Measurements from ENCODE around the gene FBXO46. TPM values are rescaled to one million over a fixed set of nuclear protein-coding genes. Genes with fewer than 3 reads are reported as not detected.

FBXO46 gene, protein sequence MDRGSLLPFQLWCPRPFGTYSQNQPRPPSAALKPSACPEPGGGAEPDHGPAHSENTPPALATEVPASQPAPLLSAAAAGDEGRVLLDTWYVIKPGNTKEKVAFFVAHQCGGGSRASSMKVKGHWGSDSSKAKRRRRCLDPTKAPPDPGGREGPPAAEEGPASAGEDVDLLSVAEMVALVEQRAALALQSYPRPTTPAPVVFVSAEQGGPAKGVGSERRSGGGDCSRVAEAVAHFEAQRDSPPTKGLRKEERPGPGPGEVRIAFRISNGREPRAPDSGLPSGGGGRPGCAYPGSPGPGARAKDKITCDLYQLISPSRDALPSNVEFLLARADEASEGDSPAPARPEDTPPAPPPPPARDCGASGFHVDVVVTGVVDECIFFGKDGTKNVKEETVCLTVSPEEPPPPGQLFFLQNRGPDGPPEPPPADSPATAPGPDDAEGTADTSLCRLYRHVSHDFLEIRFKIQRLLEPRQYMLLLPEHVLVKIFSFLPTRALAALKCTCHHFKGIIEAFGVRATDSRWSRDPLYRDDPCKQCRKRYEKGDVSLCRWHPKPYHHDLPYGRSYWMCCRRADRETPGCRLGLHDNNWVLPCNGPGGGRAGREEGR
- 3.5 and 4.4 TPM in 2 replicates for total RNA-seq

- DNase-seq (ENCODE audit: low read depth in 2 of 2): peak; percentile 97 to 98
These were observed at the start of gene FBXO46 for GRCh38 chr19:45730368-45731288. FBXO46 (minus strand) TSS chr19:45730896; CDS start chr19:45713495, 17,401 bp downstream.

GRCh38 chr19:45780146-45780447 lies 49.4 kb upstream of the FBXO46 start:
- no peak for DNase-seq (ENCODE audit: low read depth in 2 of 2)

- DNase-seq (ENCODE audit: low read depth in 2 of 2): peak; percentile 75 to 93
These were observed 48.8 kb upstream of the FBXO46 start for GRCh38 chr19:45779231-45780145.

GRCh38 chr19:45778010-45778661 lies 47.4 kb upstream of the FBXO46 start:
- DNase-seq (ENCODE audit: low read depth in 2 of 2): no peak

DNA sequence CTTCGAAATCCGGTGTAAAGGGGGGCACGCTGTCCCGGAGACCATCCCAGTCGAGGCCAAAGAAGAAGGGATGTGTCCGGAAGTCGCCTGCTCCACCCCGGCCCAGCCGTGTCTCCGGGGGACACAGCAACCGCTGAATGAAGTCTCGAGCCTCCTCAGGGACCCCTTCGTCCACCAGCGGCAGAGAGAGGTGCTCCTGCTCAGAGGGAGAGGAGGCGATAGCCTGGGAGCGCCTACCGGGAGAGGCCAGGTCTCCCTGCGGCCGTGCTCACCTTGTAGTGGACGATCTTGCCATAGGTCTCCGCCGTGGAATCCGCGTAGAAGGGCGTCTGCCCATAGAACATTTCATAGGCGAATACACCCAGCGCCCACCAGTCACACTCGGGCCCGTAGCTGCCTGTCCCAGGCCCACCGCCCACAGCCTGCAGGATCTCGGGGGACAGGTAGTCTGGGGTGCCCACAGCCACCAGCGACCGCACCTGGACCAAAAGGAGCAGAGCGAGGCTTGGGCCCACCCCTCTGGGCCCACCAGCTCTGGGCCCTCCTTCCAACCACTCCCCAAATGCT lies 46.8 kb upstream of the FBXO46 start:
- DNase-seq (ENCODE audit: low read depth in 2 of 2): no peak

DNA sequence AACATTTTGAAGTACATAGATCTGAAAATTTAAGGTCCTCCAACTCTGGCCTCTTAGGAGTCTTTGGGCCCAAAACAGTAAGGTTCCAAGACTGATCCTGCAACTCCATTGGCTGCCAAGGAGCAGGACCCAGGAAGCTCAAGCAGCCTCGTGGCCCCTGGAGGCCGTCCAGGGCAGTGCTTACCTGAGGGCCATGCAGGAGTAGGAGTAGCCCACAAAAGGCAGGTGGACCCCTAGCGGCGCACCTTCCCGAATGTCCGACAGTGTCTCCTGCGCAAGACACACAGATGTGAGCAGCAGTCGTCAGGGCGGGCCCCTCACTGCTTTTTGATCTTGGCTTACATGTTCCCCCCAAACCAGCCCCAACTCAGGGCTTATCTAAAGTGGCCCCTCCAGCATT lies 44.1 kb upstream of the FBXO46 start:
- DNase-seq (ENCODE audit: low read depth in 2 of 2): no peak

DNA sequence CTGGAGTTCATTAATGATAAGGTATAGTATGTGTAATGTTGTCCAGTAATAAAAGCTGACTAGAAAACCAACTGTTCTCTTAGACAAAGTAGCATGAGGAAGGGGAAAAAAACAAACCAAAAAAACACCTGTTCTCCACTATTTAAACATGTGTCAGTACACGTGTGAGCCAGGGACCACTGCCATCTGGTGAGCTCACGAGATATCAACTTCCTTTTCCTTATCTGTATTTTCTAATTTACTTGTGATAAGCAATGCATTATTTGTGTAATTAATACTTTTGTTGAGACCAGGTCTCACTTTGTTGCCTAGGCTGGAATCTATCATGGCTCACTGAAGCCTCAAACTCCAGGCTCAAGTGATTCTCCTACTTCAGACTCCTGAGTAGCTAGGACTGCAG lies 42.7 kb upstream of the FBXO46 start:
- peak in 1 of 2 donors; percentile 28 for DNase-seq (ENCODE audit: low read depth in 2 of 2)

- no peak for DNase-seq (ENCODE audit: low read depth in 2 of 2)
These were observed 42.2 kb upstream of the FBXO46 start for GRCh38 chr19:45772912-45773311.

DNA sequence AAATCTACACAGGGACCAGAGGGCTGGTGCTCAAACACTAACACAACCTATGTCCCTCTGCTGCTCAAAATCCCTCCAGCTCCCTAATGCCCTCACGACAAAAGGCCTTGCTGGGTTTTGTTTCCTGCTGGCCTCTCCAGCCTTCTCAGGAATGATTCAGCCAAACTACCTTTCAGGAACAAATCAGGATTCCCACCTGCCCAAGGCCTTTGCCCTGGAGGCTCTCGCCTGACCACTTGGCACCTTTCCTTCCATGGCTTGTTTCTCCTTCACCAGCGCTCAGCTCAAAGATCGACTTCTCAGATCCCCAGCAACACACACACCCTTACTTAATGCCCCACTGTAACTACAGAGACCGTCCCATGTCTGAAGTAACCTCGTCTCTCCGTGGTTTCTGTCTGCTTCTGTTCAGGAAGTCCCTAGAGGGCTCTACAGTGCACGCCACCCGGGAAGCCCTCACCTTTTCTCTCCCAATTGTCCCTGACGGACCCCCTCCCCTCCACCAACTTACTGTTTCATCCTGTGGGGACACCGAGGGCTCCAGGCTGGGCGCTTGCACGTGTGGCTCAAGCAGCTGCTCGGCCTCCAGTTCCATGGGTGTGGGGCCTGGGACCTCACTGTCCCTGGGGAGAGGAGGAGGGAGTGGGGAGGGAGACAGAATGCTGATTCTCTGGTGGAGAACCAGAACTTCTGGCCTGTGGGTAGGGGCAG lies 41.6 kb upstream of the FBXO46 start:
- no peak for DNase-seq (ENCODE audit: low read depth in 2 of 2)

DNA sequence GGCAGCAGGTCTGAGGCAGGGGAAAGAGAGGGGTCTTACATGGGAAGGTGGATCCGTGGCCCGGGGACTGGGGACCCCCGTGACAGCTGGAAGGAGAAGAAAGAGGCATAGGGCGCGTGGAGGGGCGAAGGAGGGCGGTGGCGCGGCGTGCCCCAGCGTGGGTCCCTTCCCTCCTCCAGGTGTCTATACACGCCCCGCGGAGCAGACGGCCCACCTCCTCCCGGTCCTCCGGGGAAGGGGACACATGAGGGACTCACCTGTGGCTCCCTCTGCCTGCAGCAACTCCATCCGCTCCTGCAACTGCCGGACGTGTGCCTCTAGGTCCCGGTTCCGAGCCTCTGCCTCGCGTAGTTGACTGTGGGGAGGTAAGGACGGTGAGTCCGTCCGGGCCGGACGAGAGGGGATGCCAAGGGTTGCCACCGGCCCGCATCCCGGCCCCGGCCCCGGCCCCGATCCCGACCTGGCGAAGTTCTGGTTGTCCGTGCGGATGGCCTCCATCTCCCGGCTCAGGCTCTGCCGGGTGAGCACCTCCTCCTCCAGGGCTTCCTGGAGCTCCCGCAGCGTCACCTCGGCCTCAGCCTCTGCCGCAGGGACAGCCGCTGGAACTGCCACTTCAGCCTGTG lies 40.7 kb upstream of the FBXO46 start:
- no peak for DNase-seq (ENCODE audit: low read depth in 2 of 2)

- DNase-seq (ENCODE audit: low read depth in 2 of 2): peak; percentile 99 to 100
These were observed 39.8 kb upstream of the FBXO46 start for GRCh38 chr19:45770192-45771101.

DNA sequence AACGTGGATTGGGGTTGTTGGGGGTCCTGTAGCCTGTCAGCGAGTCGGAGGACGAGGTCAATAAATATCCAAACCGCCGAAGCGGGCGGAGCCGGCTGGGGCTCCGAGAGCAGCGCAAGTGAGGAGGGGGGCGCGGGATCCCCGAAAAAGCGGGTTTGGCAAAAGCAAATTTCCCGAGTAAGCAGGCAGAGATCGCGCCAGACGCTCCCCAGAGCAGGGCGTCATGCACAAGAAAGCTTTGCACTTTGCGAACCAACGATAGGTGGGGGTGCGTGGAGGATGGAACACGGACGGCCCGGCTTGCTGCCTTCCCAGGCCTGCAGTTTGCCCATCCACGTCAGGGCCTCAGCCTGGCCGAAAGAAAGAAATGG lies 39.1 kb upstream of the FBXO46 start:
- DNase-seq (ENCODE audit: low read depth in 2 of 2): no peak

GRCh38 chr19:45768984-45769782 lies 38.5 kb upstream of the FBXO46 start, which contains the start of gene SIX5:
SIX5 (minus strand) TSS chr19:45769252; CDS start chr19:45768844, 408 bp downstream.
- DNase-seq (ENCODE audit: low read depth in 2 of 2): peak; percentile 99 to 100

DNA sequence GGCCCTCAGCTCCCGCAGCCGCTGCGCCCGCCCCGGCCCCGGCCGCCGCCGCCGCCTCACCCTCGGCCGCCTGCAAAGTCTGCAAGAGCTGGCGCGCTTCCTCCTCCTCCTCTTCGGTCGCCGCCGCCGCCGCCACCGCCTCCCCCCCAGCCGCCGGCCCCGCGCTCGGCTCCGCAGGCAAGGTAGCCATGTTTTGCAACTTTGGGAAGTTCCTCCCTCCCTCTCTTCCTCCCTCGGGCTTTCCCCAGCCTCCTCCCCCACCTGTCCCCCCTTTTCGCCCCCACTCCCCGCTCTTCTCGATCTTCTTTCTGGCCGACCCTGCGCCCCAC lies 37.9 kb upstream of the FBXO46 start:
- peak in 1 of 2 donors; percentile 53 for DNase-seq (ENCODE audit: low read depth in 2 of 2)

GRCh38 chr19:45767881-45768654 lies 37.4 kb upstream of the FBXO46 start:
- peak; percentile 72 to 76 for DNase-seq (ENCODE audit: low read depth in 2 of 2)

DNA sequence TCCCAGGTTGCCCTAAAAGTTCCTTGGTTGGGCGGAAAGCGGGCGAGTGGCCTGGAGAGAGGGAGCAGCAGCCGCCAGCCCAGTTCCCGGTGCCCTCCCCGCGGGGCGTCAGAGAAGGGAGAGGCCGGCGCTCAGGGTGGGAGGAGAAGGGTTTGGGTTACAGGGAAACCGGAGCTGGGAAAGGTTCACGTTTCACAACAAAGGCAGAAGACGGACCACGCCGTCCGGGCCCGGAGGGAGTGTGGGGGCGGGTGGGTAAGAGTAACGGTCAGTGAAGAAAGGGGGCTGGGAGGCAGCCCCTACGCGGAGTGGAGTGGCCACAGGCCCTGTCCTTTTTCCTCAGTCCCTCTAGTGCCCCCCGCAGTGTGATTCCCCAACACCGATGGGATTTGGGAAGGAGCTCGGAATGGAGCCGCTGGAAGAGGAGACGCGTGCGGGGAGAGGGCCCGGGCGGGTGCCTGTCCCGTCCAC lies 36.7 kb upstream of the FBXO46 start:
- DNase-seq (ENCODE audit: low read depth in 2 of 2): peak; percentile 58 to 61

Measured in lung microvascular endothelial cell (primary cell).